DMS53 treated with DMSO at 0.1 percent for 48 hours (cell line): ENCODE data around the gene MET.
A peak's percentile ranks its signal among the peaks of the same experiment; 100 is the strongest.
"Not testable (repeated sequence)": the region's sequence is repeated elsewhere in the genome, so short reads cannot be mapped to it uniquely, and the experiment has no call there.

Experiments used
- DNase-seq: peaks from one replicate; lab custom pipeline; 2025; ENCODE audit not compliant: unreplicated experiment; lab: John Stamatoyannopoulos, UW

MET gene

DNA sequence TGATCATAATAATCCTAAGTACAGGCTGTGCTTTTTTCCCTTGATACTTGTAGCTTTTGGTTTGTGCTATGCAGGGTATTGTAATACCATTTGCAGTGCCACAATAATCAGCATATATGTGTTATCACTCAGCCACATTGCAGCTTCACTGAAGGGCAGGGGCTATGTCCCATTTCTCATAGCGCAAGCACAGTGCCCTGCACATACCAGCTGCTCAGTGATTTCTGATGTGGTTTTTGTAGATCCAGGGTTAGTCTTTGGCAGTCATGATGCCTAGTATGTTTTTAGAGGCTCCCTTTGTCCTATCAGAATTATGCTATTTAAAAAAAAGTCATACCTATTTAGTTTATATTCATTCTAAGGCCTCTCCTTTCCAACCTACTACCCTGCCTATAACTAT, 25.8 kb downstream of the MET start:
- no peak for DNase-seq

DNA sequence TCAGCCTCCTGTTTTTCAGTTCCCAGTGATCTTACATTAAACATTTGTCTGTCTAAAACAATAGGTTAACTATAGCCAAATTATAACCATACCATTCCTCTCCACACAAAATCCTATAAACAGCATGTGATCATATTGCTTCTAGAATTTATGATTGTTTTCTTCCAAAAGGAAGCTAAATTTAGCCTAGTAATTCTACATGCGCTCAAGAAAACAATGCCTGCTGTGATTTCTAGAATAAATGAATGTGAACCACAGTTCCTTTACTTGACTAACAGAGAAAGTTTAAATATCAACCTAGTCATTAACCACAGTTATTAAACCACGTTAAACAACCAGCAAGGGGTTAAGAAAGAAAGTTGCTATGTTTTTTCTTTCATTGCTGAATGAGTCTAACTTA, 26.4 kb downstream of the MET start:
- DNase-seq, result no peak

DNA sequence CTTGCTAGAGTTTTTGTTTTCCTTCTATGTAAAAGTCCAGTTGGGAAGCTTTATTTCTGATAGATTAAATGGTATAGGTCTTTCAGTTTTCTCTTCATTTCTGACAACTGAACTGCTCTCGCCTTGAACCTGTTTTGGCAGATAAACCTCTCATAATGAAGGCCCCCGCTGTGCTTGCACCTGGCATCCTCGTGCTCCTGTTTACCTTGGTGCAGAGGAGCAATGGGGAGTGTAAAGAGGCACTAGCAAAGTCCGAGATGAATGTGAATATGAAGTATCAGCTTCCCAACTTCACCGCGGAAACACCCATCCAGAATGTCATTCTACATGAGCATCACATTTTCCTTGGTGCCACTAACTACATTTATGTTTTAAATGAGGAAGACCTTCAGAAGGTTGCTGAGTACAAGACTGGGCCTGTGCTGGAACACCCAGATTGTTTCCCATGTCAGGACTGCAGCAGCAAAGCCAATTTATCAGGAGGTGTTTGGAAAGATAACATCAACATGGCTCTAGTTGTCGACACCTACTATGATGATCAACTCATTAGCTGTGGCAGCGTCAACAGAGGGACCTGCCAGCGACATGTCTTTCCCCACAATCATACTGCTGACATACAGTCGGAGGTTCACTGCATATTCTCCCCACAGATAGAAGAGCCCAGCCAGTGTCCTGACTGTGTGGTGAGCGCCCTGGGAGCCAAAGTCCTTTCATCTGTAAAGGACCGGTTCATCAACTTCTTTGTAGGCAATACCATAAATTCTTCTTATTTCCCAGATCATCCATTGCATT, 27.1 kb downstream of the MET start:
- no peak for DNase-seq

DNA sequence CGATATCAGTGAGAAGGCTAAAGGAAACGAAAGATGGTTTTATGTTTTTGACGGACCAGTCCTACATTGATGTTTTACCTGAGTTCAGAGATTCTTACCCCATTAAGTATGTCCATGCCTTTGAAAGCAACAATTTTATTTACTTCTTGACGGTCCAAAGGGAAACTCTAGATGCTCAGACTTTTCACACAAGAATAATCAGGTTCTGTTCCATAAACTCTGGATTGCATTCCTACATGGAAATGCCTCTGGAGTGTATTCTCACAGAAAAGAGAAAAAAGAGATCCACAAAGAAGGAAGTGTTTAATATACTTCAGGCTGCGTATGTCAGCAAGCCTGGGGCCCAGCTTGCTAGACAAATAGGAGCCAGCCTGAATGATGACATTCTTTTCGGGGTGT, 27.7 kb downstream of the MET start:
- DNase-seq, result no peak

DNA sequence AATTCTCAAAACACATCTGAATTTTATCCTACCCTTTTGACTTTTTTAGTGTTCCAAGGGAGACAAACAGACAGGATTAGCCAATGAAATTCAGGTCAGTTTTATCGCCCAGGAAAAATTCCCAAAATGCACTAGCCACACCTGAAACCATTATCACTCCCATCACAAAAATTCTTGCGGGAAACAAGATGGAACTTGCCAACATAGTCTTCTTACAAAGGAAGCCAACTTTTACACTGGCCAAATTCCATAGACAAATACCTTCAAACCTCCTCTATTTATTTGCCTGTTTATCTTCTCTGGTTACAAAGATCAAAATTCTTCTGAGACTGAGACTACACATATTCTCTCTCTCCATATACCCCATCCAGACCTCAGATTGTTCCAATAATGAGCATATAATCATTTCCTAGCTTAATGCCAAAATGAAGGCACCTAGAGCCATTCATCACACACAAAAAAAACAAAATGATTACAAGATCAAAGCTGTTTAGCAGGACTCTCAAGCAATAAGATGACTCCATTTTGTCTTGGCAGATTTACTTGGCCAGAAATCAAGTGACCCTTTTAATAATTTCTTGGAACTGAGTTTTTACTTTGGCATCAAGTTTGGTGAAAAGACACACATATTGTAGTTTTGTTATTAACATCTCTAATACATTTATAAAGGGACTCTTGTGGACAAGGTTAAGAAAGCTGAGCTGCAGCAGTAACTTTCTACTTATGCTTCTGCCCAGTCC, 30.2 kb downstream of the MET start:
- no peak for DNase-seq

DNA sequence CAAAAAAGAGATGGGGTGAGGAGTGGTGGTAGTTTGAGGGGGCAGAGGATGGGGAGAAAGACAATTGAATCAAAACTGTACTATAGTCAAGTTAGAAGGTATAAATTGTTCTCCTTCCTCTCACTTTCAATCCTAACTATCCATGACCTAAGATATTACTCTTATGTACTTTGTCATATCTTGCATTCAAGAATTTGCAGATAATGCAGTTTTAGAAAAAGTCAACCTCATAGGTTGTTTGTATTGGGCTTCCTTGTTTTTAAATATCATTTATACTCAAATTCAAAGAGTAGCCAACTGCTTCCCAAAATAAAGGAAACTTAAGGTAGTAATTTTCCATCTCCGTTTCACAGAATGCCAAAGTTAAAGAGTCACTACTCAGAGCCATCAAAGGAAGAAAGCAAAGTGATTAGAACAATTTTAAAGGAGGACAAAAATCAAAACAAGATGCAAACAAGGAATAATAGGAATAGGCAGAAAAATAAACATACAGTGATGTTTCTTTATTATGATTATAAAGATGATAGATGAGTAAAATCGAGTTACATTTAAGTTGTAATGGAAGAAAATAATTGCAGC, 32.7 kb downstream of the MET start:
- no peak for DNase-seq

DNA sequence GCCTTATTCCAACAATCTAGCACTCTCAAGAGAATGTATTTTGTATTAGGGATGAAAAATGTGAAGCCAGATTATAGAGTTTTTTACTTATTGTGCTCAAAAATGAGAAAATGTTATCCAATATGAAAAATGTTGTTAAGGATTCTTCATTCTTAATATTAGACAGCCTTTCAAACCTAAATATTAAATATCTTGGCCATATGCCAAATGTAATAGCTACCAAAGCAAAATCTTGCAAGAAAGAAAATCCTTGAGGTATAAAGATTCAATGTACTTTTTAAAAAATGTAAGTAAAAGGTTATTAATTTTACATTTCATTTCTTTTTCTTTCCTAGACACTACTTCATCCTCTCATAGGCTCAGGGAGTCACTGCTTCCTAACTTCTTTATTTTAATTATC, 33.4 kb downstream of the MET start:
- no peak for DNase-seq

DNA sequence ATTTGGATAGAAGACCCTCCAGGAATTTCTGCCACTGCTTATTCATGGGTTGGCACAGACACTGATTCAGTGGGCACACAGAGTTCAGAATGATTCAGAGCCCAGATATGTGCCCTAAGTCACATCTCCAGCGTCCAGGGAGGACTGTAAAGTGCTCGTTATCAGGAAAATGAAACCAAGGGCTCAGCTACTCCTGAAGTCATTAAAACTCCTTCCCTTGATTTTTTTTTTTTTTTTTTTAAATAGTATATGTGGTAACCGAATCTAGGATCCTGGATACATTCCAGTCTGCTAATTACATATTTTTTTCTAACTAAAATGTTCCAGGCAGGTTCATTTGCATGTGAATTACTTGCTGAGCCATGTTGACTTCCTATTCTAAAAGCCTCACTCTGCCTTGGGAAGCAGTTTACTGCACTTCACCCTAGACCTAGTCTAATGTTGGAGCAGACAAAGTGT, 34.7 kb downstream of the MET start:
- DNase-seq, result no peak

DNA sequence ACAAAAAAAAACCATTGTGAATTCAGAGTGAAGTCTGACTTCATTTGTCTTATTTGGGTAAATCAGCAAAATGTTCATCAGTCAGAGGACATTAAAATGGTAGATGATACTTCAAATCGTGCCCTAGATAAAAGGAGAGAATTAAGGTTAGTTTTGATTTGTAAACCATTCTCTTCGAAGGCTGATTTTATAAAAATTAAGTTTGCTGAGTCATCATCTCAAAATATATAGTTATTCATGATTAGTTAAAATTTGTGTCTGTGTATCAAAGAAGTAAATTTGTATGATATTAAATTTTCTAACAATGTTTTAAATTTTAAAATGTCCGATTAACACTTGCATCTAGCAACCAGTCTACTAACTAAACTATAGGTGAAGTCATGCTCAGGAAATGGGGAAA, 35.3 kb downstream of the MET start:
- no peak for DNase-seq

DNA sequence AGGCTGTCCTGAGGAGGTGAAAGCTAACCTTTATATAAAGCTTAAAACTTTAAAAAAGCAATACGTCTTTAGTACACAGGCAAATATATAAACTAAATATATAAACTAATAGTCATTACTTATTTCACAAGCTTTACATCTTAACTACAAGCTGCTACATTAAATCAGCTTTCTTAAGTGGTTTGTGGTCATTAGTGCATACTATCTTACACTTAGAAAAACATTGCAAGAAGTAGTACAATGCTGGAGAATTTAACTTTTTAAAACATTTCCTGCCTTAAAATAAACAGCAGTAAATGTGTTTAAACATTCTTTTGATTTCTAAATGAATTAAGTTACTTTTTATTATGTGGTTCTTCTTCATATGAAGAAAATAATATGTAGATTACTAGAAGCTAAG, 36.3 kb downstream of the MET start:
- no peak for DNase-seq

DNA sequence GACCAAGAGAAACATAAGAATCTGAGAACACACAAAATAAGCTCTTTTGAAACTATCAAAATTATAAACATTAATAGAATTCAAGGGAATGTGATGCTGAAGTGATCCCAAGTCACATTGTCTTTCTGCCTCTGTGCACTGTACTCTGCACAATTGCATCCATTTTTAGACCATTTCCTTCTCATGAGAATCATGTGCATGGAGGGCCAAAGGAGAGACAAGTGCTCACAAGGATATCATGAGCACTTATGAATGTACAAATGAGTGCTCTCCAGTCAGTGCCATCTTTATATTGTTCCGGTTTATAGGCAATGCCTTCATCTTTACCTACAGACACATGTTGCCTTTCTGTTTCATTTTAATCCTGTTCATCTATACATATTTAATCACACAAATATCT, 36.9 kb downstream of the MET start:
- DNase-seq, result peak; percentile 45

DNA sequence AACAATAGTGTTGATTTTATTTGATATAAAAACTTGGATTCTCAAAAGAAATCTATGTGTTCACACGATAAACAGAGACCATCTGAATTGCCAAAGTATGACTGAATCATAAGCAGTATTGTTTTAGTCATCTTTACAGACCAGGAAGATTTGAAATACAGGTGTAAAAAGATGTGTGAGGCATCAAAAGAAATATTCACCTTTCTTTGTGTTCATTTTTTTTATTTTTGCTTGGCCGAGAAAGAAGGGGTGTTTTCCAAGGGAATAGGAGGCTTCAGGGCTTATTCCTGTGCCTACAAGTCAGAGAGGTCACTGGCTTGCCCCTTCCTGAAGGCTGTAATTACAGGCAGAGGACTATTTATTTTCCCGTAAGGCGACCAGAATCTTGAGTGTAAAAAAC, 37.3 kb downstream of the MET start:
- DNase-seq, result no peak

DNA sequence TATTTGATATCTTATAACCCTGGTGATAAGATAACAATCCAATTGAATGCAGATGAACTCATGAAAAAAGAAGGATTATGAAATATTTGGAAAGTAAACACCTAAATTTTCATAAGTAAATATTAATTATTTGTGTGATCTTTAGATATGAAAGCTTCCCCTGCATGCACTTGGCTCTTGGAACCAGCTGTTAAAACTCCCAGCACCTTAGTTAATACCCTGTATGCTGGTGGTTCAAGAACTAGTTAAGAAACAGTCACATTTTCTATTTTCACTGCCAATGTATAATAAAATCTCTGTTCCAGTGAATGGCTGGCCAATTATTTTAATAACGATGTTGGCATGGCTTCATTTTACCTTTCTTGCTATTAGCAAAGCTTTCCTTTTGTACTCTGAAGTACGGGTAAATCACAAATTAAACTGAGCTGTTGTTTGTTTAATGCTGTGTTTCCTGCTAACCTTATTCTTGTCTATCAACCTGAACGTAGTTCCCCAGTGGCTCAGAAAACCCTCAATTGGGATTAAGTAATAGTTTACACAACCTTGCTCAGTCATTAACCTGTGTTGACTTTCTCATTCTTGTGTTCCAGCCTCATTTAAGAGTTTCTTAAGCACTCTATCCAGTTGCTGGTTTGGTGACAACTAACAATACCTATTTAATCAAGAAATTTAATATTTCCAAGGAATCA, 38.9 kb downstream of the MET start:
- DNase-seq, result peak; percentile 98

DNA sequence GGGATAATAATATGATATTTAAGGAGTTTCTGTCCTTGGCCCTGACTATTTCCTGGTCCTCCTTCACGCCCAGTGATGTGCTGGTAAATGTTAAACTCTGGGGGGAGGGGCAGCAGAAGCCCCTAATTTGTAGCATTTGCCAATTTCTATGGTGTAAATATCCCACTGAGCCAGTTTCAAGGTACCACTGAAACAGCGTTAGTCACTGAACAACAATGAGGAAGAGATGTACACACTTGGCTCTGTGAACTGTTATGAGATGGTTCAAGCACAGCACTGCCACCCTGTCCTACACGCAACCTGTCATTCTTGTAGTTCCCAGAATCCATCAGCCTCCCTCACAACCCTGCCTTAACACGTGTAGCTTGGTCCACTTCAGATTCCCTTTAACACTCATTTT, 39.8 kb downstream of the MET start:
- no peak for DNase-seq

DNA sequence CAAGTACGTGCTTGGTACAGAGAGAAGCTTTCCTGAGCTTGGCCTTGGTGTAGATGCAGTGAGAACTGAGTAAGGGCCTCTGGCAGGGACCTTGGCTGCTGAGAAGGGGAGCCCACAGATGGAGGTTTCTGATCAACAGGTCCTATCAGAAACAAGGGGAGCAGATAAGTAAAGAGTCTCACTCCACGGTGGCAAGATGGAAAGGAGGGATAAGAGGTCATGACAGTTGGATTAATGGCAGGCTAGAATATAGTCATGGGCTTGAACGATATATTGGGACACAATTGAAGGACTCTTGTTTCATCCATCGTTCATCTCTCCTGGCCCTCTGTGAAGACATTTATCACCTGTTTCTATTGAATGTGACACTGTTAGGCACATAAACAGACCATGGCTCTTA, 41.5 kb downstream of the MET start:
- no peak for DNase-seq

DNA sequence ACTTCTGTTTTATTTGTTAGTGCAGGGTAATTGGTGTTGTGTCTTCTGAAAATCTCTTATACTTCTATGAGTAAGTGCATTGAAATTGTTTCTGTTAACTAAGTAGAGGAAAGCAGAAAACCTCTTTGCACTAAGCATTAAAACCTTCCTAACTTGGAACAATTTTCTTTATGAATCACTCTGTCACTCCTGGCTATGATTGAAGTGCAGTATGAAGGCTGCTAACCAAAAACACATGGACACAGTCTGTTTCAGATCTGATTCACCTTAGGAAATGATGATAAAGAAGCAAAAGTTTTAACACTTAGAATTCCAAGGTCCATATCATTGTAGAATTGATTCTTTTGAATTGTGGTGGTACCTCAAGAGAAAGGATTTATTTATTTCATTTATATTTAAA, 41.9 kb downstream of the MET start:
- DNase-seq, result no peak

DNA sequence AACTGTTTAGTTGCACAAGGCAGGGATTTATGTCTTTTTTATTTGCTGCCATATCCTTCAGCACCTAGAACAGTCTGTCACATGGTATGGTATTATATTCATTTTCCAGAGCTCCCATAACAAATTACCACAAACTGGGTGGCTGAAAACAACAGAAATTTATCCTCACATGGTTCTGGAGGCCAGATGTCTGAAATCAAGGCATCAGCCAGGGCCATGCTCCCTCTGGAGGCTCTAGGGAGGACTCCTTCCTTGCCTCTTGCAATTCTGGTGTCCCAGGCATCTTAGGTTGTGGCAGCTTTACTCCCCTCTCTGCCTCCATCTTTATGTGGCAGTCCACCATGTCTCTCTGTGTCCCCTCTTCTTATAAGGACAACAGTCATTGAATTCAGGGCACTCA, 43.1 kb downstream of the MET start:
- no peak for DNase-seq

DNA sequence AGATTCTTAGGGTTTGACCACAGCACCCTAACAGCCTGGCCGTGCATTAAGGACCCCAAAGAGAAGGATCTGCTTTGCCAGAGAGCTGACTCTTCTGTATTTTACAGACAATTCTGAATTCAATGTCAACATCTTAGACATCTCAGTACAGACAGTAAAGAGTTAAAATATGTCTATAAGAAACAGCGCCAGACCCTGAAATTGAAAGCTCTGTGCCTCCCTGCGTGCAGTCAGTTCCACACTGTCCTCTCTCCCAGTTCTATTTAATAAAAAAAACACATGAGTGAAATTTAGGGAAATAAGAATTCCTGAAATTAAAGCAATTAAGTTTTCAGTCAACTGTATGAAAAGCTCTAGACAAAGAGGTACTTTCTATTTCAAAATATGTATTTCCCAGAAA, 45.1 kb downstream of the MET start:
- DNase-seq, result no peak

DNA sequence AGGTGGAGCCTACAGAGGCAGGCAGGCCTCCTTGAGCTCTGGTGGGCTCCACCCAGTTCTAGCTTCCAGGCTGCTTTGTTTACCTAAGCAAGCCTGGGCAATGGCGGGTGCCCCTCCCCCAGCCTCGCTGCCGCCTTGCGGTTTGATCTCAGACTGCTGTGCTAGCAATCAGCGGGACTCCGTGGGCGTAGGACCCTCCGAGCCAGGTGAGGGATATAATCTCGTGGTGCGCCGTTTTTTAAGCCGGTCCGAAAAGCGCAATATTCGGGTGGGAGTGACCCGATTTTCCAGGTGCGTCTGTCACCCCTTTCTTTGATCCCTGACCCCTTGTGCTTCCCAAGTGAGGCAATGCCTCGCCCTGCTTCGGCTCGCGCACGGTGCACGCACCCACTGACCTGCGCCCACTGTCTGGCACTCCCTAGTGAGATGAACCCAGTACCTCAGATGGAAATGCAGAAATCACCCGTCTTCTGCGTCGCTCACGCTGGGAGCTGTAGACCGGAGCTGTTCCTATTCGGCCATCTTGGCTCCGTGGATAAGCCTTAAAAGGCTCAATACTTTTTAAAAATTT, 52.0 kb downstream of the MET start:
- not testable (repeated sequence) for DNase-seq

DNA sequence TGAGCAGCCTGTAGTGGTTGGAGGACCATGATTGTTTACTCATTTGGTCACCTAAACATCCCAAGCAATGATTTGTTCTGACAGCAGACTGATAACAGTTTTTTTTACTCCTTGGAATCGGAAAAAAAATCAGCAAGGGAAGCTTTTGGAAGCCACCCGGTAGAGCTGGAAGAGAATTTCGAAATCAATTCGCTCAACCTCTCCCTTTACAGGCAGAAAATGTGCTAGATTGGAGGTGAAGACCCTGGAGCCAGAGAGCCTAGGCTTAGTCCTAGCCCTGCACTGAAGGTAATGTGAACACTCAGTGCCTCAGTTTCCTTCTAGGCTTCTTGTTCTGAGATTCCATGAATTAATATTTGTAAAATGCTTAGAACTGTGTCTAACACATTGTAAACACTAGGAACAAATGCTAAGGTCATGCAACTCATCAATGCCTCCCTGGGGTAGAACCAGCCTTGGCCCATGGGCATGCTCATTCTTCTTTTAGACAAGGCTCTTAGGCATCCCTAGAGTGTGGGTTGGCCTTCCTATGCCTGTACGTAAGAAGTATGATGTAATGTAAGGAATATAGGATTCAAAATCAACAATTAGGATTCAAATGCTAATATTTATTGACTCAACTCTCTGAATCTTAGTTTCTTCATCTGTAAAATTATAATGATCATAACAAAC, 52.7 kb downstream of the MET start:
- no peak for DNase-seq

DNA sequence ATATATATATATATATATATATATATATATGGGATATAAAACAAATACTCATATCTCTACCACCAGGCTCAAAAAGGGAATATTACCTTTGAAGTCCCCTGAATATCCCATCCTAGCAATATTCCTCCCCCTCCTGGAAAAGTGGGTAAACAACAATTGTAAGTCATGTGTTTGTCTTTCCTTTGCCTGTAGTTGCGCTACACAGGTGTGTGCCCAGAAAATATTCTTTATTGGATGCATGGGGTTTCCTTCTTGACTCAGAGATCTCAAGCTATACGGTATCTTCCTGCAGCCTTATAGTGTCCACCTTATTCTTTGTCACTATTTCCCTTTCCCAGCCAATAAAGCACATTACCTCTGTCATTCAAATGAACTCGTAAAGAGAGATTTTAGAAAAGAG, 54.2 kb downstream of the MET start:
- peak; percentile 26 for DNase-seq
